Measurements from ENCODE around the gene CD58.
"Not testable (repeated sequence)": the region's sequence is repeated elsewhere in the genome, so short reads cannot be mapped to it uniquely, and the experiment has no call there.

Gene CD58

GRCh38 chr1:116591951-116592605 is 21.3 kb upstream of the CD58 start:
- not testable (repeated sequence) for DNase-seq (ENCODE audit: low read depth)

- not testable (repeated sequence) for DNase-seq (ENCODE audit: low read depth)
Observed at GRCh38 chr1:116591006-116591950, 20.5 kb upstream of the CD58 start.

- DNase-seq (ENCODE audit: low read depth) = not testable (repeated sequence)
Observed at GRCh38 chr1:116590359-116591005, 19.7 kb upstream of the CD58 start.

- not testable (repeated sequence) for DNase-seq (ENCODE audit: low read depth)
Observed at GRCh38 chr1:116589101-116589735, 18.4 kb upstream of the CD58 start.

GRCh38 chr1:116587501-116588227 is 16.8 kb upstream of the CD58 start:
- DNase-seq (ENCODE audit: low read depth) = no peak

- peak; percentile 32 for DNase-seq (ENCODE audit: low read depth)
Observed at GRCh38 chr1:116586741-116587143, 15.9 kb upstream of the CD58 start.

- no peak for DNase-seq (ENCODE audit: low read depth)
Observed at GRCh38 chr1:116585886-116586285, 15.1 kb upstream of the CD58 start.

GRCh38 chr1:116581323-116581885 is 10.6 kb upstream of the CD58 start:
- DNase-seq (ENCODE audit: low read depth) = no peak

- no peak for DNase-seq (ENCODE audit: low read depth)
Observed at GRCh38 chr1:116580446-116581322, 9.9 kb upstream of the CD58 start.

- DNase-seq (ENCODE audit: low read depth) = no peak
Observed at GRCh38 chr1:116579259-116579875, 8.5 kb upstream of the CD58 start.

- no peak for DNase-seq (ENCODE audit: low read depth)
Observed at GRCh38 chr1:116578581-116578980, 7.8 kb upstream of the CD58 start.

- no peak for DNase-seq (ENCODE audit: low read depth)
Observed at GRCh38 chr1:116577759-116578314, 7.0 kb upstream of the CD58 start.

GRCh38 chr1:116574581-116575291 is 3.9 kb upstream of the CD58 start:
- DNase-seq (ENCODE audit: low read depth) = peak; percentile 50

GRCh38 chr1:116573431-116574095 is 2.7 kb upstream of the CD58 start:
- no peak for DNase-seq (ENCODE audit: low read depth)

GRCh38 chr1:116572771-116573430 is 2.1 kb upstream of the CD58 start:
- DNase-seq (ENCODE audit: low read depth) = no peak

GRCh38 chr1:116572099-116572498 is 1.3 kb upstream of the CD58 start:
- no peak for DNase-seq (ENCODE audit: low read depth)

GRCh38 chr1:116571215-116571919 is 541 bp upstream of the CD58 start:
- no peak for DNase-seq (ENCODE audit: low read depth)
